Activated CD8-positive, alpha-beta T cell treated with anti-CD3 and anti-CD28 coated beads, Interleukin-2, amount 10 ng/mL, durations not matched to agents 7 days and 5 days (primary cell): ENCODE results near the gene DUSP2. TPM values are rescaled to one million over a fixed set of nuclear protein-coding genes. Genes with fewer than 3 reads are reported as not detected.

Source experiments
- ATAC-seq: fragments of 150-1000 bp; cut with Tn5 transposase; one replicate; pipeline ENCODE4 v1.10.0; 2021; ENCODE audit warnings: moderate library complexity
- CTCF ChIA-PET: fragments of 350-600 bp; sonication (Branson Sonifier 250); formaldehyde crosslinking; loops from one replicate; lab custom pipeline; 2021; ENCODE audit warnings: antibody characterized with exemption; lab: Charles Lee
- POLR2A ChIA-PET: fragments of 350-600 bp; sonication (Branson Sonifier 250); formaldehyde crosslinking; loops from one replicate; lab custom pipeline; 2021; ENCODE audit warnings: antibody characterized with exemption; lab: Charles Lee
- DNase-seq: peaks from one replicate; pipeline ENCODE4 v3.0.0-alpha.2; 2020
- H3K27ac Mint-ChIP-seq: one replicate; pipeline ENCODE4 v1.8.0; 2021; ENCODE audit warnings: mild to moderate bottlenecking, mixed read lengths
- H3K27me3 Mint-ChIP-seq: one replicate; pipeline ENCODE4 v1.8.0; 2021; ENCODE audit warnings: low read depth, mixed read lengths
- H3K36me3 Mint-ChIP-seq: one replicate; pipeline ENCODE4 v1.8.0; 2021; ENCODE audit warnings: low read depth, mixed read lengths
- H3K4me1 Mint-ChIP-seq: one replicate; pipeline ENCODE4 v1.8.0; 2021; ENCODE audit warnings: low read depth, mixed read lengths
- H3K4me3 Mint-ChIP-seq: one replicate; pipeline ENCODE4 v1.8.0; 2021; ENCODE audit warnings: mild to moderate bottlenecking, mixed read lengths
- H3K9me3 Mint-ChIP-seq: one replicate; pipeline ENCODE4 v1.8.0; 2022; ENCODE audit warnings: mixed read lengths; ENCODE audit not compliant: insufficient read depth
- total RNA-seq, 2 experiments: library from RNA; stranded (reverse); gene quantifications; one replicate each; pipeline ENCODE4 v1.2.3, GENCODE V29; 2021

DUSP2 gene
- total RNA-seq, 2 experiments from 2014 or later = 20.3 to 21.2 TPM

DNA sequence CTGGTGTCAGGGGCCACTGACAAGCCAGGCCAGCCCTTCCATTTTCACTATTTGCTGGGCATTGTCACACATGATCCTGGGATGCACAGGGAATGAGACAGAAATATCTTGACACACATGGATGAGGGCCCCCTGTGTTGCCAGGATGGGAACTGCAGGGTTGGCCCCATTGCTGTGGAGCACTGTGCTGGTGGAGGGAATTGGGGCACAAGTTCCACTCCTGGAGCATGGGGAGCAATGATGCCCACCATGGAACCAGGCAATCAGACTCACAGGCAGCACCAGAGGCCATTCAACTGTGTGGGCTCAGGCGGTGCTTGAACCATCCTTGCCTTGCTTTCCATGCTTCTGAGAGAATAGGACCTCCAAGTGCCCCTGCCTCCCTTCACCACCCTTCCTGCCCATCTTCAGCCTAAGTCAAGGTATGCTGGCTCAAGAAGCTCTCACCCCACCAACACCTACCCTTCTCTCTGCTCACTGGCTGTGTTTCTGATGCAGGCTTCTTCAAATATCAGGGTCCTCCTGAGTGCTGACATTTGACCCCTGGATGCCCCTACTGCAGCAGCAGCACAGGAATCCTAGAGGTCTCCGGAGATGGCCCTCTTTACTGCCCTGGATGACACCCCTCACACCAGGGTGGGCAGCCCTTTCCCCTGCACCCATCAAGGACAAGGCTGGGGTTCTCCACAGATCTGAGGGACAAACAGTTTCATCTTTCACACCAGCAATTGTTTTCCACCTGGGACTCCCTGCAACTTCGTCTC lies 39.9 kb downstream of the DUSP2 start:
- peaks cover under 1% of the 10 kb centered on the region for H3K4me1 Mint-ChIP-seq
- DNase-seq (no peak), ATAC-seq (no peak)
- H3K4me3 Mint-ChIP-seq = no peak overlapping the region
- H3K27ac Mint-ChIP-seq = no peak overlapping the region
- H3K27me3 Mint-ChIP-seq = no peaks in the 10 kb centered on the region
- ChIA-PET CTCF (no interaction called here), POLR2A (no interaction called here)
- H3K9me3 Mint-ChIP-seq = peaks cover 11% of the 10 kb centered on the region
- no peaks in the 10 kb centered on the region for H3K36me3 Mint-ChIP-seq

DNA sequence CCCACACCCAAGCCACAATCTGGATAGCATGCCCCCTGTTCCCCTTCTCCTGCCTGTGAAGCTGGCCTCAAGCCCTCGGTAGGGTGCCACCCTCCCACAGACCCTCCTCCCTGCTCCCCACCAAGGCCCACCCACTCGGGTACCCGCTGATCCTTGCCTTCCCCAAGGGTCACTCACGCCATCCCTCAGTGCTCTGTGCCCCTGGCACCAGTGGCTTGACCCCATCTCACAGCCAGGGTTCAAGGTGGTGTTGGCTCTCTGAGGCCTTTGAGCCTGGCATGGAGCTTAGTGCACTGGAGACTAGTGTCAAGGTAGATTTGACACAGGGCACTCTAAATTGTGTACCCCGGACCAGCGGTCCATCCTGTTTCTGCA lies 40.8 kb downstream of the DUSP2 start:
- H3K27ac Mint-ChIP-seq = no peak overlapping the region
- H3K9me3 Mint-ChIP-seq = peaks cover 11% of the 10 kb centered on the region
- ATAC-seq = no peak
- ChIA-PET CTCF (no interaction called here), POLR2A (no interaction called here)
- H3K27me3 Mint-ChIP-seq = no peaks in the 10 kb centered on the region
- H3K36me3 Mint-ChIP-seq = no peaks in the 10 kb centered on the region
- H3K4me1 Mint-ChIP-seq = peaks cover 3% of the 10 kb centered on the region
- no peak overlapping the region for H3K4me3 Mint-ChIP-seq
- DNase-seq = no peak

- ATAC-seq (no peak), DNase-seq (no peak)
- CTCF ChIA-PET = no interaction called here
- Mint-ChIP-seq H3K9me3 (peaks cover 11% of the 10 kb centered on the region), H3K4me3 (no peak overlapping the region), H3K4me1 (peaks cover 7% of the 10 kb centered on the region), H3K27ac (no peak overlapping the region), H3K36me3 (no peaks in the 10 kb centered on the region), H3K27me3 (no peaks in the 10 kb centered on the region)
- POLR2A ChIA-PET = no interaction called here
Observed at GRCh38 chr2:96103761-96104486, 41.3 kb downstream of the DUSP2 start.

DNA sequence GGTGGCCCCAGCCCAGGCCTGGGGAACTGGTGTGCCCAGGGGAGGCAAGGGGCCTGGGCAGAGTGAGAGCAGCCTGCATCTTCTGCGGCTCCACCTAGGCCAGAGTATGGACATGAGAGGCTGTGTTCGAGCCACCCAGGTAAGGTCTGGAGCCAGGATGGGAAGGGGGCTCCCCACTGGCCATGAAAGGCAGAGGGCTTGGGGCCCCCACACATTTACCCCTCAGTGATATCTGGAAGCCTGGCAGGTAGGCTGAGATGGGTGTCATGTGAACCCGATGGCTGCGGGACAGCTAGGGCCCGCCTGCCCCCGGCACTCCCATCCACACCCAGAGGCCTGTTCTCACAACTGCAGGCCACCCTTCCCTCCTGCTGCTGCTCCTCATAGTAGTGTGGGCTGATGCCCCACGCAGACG lies 42.0 kb downstream of the DUSP2 start:
- no peak overlapping the region for H3K4me3 Mint-ChIP-seq
- CTCF ChIA-PET = interaction anchor here (1.3 kb wide), 1 partner anchor 14 kb away, joined by 5 read pairs; the partner anchor contains the start of gene ADRA2B

GRCh38 chr2:96102596-96103186 lies 42.5 kb downstream of the DUSP2 start:
- ATAC-seq = no peak
- no peak overlapping the region for H3K4me3 Mint-ChIP-seq
- peaks cover 11% of the 10 kb centered on the region for H3K9me3 Mint-ChIP-seq
- CTCF ChIA-PET = interaction anchor here (1.3 kb wide), 2 partner anchors 10 to 14 kb away, joined by 3 to 5 read pairs; partner anchors contain the start of gene ADRA2B
- POLR2A ChIA-PET = interaction anchor here (0.6 kb wide), 1 partner anchor 28 kb away, joined by 3 read pairs; no protein-coding TSS in a partner anchor
- no peaks in the 10 kb centered on the region for H3K36me3 Mint-ChIP-seq
- no peak overlapping the region for H3K27ac Mint-ChIP-seq
- H3K27me3 Mint-ChIP-seq = no peaks in the 10 kb centered on the region
- H3K4me1 Mint-ChIP-seq = peaks cover 7% of the 10 kb centered on the region
- no peak for DNase-seq

More for the DNA sequence above, 42.0 kb downstream of the DUSP2 start:
- Mint-ChIP-seq H3K27ac (no peak overlapping the region), H3K36me3 (no peaks in the 10 kb centered on the region), H3K27me3 (no peaks in the 10 kb centered on the region), H3K9me3 (peaks cover 11% of the 10 kb centered on the region), H3K4me1 (peaks cover 7% of the 10 kb centered on the region)
- ATAC-seq (no peak), DNase-seq (no peak)
- POLR2A ChIA-PET = no interaction called here

- no peaks in the 10 kb centered on the region for H3K36me3 Mint-ChIP-seq
- POLR2A ChIA-PET = no interaction called here
- DNase-seq (no peak), ATAC-seq (no peak)
- H3K4me1 Mint-ChIP-seq = peaks cover 7% of the 10 kb centered on the region
- CTCF ChIA-PET = interaction anchor here (1.5 kb wide), 2 partner anchors 16 to 108 kb away, joined by 5 read pairs; partner anchors contain the start of gene ADRA2B
- no peaks in the 10 kb centered on the region for H3K27me3 Mint-ChIP-seq
- no peak overlapping the region for H3K4me3 Mint-ChIP-seq
- peaks cover 10% of the 10 kb centered on the region for H3K9me3 Mint-ChIP-seq
- no peak overlapping the region for H3K27ac Mint-ChIP-seq
Observed at GRCh38 chr2:96100893-96101304, 44.3 kb downstream of the DUSP2 start.

GRCh38 chr2:96099861-96100798 lies 45.1 kb downstream of the DUSP2 start:
- DNase-seq (no peak), ATAC-seq (no peak)
- CTCF ChIA-PET = interaction anchor here (1.5 to 2.0 kb wide), 3 partner anchors 17 to 107 kb away, joined by 4 to 5 read pairs (median 5); partner anchors contain the start of gene ADRA2B
- no peaks in the 10 kb centered on the region for H3K27me3 Mint-ChIP-seq
- H3K4me1 Mint-ChIP-seq = peaks cover 7% of the 10 kb centered on the region
- no peaks in the 10 kb centered on the region for H3K36me3 Mint-ChIP-seq
- POLR2A ChIA-PET = no interaction called here
- no peak overlapping the region for H3K4me3 Mint-ChIP-seq
- peaks cover 2% of the 10 kb centered on the region for H3K9me3 Mint-ChIP-seq
- no peak overlapping the region for H3K27ac Mint-ChIP-seq

- DNase-seq (no peak), ATAC-seq (no peak)
- peaks cover 7% of the 10 kb centered on the region for H3K4me1 Mint-ChIP-seq
- no peak overlapping the region for H3K27ac Mint-ChIP-seq
- H3K27me3 Mint-ChIP-seq = no peaks in the 10 kb centered on the region
- H3K36me3 Mint-ChIP-seq = no peaks in the 10 kb centered on the region
- no peaks in the 10 kb centered on the region for H3K9me3 Mint-ChIP-seq
- ChIA-PET CTCF (interaction anchor here (1.3 to 2.0 kb wide), 3 partner anchors 18 to 106 kb away, joined by 4 to 5 read pairs (median 5); partner anchors contain the start of gene ADRA2B), POLR2A (no interaction called here)
- no peak overlapping the region for H3K4me3 Mint-ChIP-seq
Observed at GRCh38 chr2:96098900-96099590, 46.2 kb downstream of the DUSP2 start.

DNA sequence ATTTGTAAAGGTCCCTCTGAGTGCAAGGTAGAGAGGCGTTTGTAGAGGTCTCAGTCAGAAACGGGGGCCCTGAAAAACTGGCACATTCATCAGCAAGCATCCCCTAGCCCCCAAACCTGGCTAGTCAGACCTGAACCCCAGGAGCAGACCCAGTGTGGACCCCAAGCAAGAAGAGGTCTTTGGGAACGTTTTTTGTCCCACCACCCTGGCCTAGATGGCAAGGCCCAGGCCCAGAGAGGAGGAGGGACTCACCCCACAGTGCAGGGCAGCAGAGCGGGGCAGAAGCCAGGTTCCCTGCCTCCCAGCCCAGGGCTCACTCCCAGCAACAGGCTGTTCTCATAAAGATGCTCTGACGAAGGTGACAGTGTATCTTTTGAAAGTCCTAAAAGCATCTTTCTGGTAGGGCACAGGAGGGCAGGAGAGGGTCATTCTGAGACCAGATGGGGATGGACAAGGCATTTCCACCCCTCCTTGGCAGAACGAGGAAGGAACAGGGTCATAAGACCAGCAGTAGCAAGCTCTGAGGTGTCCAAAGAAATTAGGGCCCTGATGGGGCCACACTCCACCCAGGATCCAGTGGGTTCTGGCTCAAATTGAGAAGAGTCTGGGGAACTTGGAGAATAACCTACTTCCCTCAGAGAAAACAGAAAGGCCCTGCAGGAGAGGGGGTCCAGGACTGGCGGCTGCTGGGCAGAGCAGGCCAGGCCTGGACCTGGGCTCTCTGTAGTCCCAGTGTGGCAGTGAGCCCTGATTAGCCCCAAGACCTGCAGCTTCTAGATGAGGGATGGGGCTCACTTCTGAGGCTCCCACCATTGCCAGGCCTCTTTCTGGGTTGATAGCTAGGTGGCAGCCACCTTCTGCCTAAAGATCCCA lies 47.1 kb downstream of the DUSP2 start:
- Mint-ChIP-seq H3K4me1 (peaks cover 7% of the 10 kb centered on the region), H3K4me3 (no peak overlapping the region), H3K27me3 (peaks cover 2% of the 10 kb centered on the region), H3K27ac (no peak overlapping the region), H3K9me3 (no peaks in the 10 kb centered on the region), H3K36me3 (no peaks in the 10 kb centered on the region)
- ChIA-PET CTCF (interaction anchor here (1.3 to 2.0 kb wide), 2 partner anchors 19 to 76 kb away, joined by 4 to 5 read pairs; partner anchors contain the start of gene ADRA2B), POLR2A (no interaction called here)
- DNase-seq = no peak
- ATAC-seq = no peak

DNA sequence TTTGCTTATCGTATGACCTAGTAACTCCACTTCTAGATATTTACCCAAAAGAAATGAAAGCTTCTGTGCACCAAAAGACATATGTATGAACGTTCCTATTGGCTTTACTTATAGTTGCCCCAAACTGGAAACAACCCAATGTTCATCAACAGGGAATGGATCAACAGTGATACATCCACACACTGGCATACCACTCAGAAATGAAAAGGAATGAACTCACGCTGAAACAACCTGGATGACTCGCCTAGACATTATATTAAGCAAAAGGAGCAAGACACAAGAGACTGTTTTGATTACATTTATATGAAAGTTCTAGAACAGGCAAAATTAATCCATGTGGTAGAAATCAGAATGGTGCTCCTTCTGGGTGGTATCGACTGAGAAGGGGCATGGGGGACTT lies 47.8 kb downstream of the DUSP2 start:
- ChIA-PET POLR2A (no interaction called here), CTCF (no interaction called here)
- Mint-ChIP-seq H3K27ac (no peak overlapping the region), H3K4me1 (peaks cover 7% of the 10 kb centered on the region), H3K4me3 (no peak overlapping the region), H3K36me3 (no peaks in the 10 kb centered on the region), H3K27me3 (peaks cover 2% of the 10 kb centered on the region), H3K9me3 (no peaks in the 10 kb centered on the region)
- DNase-seq (no peak), ATAC-seq (no peak)
